AG09319 (cell line): ENCODE results near the gene CEACAM1.
"Not testable (repeated sequence)": the region's sequence is repeated elsewhere in the genome, so short reads cannot be mapped to it uniquely, and the experiment has no call there.

ENCODE experiments used
- DNase-seq: peaks from one replicate; pipeline ENCODE4 v3.0.0-alpha.2; 2010; ENCODE audit warnings: low read depth; ENCODE audit errors: extremely low read depth
- TF ChIP-seq, protein P1 (sequence below): IDR thresholded peaks from 2 replicates; pipeline ENCODE4 v1.5.1; 2011; ENCODE audit warnings: low read depth, mild to moderate bottlenecking, inconsistent platforms, low read length, moderate library complexity

The CEACAM1 gene

DNA sequence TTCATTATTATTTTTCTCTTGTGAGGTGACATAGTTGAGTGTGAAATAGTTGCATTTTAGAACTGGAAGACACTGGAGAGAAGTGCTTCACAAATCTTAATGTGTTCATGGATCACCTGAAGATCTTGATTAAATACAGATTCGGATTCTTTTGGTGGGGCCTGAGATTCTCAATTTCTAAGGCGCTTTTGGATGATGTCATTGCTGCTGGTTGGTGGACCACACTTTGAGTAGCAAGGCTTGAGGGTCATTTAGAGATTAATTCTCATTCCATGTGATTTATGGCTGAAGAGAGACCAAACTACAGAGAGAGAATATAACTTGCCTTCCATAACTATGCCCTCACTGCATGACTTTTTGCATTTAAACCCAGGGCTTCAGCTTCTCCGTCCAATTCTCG lies 39.3 kb upstream of the CEACAM1 start:
- TF ChIP-seq, protein P1, sequence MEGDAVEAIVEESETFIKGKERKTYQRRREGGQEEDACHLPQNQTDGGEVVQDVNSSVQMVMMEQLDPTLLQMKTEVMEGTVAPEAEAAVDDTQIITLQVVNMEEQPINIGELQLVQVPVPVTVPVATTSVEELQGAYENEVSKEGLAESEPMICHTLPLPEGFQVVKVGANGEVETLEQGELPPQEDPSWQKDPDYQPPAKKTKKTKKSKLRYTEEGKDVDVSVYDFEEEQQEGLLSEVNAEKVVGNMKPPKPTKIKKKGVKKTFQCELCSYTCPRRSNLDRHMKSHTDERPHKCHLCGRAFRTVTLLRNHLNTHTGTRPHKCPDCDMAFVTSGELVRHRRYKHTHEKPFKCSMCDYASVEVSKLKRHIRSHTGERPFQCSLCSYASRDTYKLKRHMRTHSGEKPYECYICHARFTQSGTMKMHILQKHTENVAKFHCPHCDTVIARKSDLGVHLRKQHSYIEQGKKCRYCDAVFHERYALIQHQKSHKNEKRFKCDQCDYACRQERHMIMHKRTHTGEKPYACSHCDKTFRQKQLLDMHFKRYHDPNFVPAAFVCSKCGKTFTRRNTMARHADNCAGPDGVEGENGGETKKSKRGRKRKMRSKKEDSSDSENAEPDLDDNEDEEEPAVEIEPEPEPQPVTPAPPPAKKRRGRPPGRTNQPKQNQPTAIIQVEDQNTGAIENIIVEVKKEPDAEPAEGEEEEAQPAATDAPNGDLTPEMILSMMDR = no peak
- no peak for DNase-seq

DNA sequence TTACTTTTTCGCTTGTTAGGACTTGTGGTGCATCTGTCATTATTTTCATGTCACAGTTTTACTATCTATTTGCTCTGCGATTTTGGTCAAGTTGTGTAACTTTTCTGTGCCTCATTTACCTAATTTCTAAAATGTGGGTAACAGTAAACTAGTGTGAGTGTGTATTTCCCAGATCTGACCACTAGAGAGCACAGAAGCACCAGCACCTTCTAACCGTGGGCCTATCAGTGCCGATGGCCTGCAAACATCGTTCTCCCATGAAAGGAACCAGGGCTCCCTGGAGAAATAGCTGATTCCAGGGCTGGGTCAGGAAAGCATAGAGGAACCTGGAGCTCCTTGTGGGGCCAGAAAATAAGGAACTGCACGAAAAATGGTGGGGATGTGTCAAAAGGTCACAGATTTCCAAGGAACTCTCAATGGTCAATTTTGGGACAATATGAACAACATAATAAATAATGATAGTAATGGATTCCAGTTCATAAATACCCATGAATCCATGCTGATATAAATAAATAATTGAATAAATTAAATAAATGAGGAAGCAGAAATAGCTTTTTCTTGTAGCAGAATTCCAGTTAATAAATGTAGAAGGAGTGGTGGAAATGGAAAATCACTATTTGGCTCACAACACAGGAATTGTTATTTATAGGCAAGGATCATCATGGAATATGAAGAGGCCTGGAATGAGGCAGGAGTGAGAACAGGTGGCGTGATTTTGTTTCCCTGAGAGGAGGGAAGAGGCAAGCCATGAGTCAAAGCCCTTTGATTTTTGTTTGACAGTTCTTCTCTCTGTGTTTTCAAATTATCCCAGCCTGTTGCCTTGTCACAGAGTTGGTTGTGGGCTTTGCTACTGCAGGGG lies 35.3 kb upstream of the CEACAM1 start:
- TF ChIP-seq, protein P1 = peak; percentile 71
- peak; percentile 5 for DNase-seq

DNA sequence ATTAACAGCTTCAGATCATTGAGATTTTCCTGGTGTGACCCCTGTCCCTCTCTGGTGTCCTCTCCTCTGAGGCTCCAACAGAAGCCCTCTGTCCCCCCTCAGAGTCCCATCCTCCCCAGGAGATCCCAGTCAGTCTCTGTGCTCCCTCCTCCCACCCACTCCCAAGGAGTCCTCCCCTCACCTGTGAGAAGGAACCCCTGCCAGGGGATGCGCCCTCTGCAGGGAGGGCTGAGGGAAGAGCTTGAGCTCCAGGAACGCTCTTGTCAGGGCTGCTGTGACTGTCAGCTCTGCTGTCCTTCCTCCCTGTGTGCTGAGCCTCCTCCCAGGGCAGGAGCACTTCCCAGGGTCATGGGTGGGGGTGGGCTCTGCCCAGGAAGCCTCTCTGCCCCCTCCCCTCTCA lies 33.2 kb upstream of the CEACAM1 start:
- TF ChIP-seq, protein P1 = no peak

DNA sequence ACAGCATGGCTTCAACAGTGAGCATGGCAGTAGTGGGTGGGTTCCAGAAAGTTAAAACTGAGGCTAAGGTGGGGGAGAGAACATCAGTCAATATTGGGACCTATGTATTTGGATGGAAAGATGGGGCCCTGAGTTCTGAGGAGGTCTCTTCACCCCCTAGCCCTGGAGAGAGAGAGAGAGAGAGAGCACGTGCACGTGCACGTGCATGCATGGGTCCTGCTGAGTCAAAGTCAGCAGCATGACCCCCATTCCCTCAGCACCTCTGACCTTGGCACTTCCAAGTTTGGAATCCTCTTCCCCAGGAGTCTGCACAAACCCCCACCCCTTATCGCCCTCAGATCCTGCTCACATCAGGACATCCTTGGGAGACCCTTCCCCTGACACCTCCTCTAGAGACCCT lies 32.5 kb upstream of the CEACAM1 start:
- DNase-seq = no peak
- TF ChIP-seq, protein P1 = no peak

More for the DNA sequence above, 33.2 kb upstream of the CEACAM1 start:
- DNase-seq = no peak

DNA sequence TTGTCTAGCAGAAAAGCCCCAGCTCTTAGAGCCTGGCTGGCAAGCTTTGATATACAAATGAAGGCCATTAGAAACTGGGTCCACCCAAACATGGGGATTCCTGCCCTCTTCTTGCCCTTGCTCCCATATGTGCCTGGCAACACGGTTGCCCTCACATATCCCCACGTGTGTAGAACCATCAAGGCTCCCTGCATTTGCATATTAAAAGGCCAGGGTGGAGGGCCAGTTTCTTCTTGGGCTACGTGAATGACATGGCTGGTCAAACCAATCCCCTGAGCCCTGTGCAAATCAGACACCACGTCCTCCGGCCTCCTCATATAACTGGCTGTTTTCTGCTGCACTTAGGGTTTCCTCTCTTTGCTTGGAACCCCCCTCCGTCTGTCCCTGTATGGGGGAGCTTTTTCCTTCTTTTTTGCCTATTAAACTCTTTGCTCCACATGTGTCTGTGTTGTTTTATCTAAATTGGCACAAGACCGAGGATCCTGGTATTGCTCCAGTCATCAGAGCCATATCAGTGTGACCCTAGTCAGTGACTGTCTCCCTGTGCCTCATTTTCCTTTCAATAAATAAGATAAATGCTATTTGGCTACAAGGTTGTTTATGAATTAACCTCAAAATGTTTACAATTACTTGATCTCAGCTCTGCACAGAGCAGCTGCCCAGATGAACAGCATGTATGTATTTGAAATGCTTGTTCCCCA lies 30.3 kb upstream of the CEACAM1 start:
- TF ChIP-seq, protein P1 = no peak
- DNase-seq = no peak

DNA sequence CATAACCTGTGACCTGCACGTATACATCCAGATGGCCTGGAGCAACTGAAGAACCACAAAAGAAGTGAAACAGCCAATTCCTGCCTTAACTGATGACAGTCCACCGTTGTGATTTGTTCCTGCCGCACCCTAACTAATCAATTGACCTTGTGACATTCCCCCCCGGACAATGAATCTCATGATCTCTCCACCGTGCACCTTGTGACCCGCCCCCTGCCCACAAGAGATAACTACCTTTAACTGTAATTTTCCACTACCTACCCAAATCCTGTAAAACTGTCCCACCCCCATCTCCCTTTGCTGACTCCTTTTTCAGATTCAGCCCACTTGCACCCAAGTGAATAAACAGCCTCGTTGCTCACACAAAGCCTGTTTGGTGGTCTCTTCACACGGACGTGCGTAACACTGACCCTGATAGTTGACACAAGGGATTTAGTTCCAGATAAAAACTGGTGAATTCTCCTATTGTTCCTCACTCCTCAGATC lies 29.1 kb upstream of the CEACAM1 start:
- not testable (repeated sequence) for DNase-seq

DNA sequence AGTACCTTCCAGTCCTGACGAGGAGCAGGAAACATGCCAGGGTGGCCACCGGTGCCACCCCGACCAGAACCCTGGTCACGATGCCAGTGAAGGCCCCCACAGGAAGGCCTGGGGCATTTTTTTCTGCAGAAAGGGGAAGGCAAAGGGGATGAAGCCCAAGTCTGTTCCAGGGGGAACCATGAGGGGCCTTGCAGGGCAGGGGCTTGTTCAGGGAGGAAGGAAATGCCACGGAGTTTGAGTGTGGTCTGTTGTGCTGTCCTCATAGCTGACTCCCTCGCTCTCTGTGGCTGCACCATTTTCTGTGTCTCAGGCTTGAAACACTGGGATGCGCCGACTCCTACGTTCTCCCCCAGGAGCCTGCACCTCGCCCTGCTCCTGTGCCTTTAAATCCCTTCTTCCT lies 27.5 kb upstream of the CEACAM1 start:
- no peak for DNase-seq
- TF ChIP-seq, protein P1 = no peak
